K562 (cell line): Measurements from ENCODE around the gene AMIGO3. TPM values are rescaled to one million over a fixed set of nuclear protein-coding genes. Genes with fewer than 3 reads are reported as not detected.

Experiments used
- CHD4 ChIP-seq: fragments of 200-600 bp; sonication (generic); IDR thresholded peaks from 3 replicates; pipeline ENCODE4 v1.6.1; 2012; ENCODE audit warnings: low read depth, mild to moderate bottlenecking, mixed read lengths, low read length, inconsistent platforms; ENCODE audit not compliant: insufficient read depth, insufficient replicate concordance, poor library complexity, severe bottlenecking
- CREM ChIP-seq: IDR thresholded peaks from 2 replicates; pipeline ENCODE4 v1.6.1; 2014; ENCODE audit warnings: antibody characterized with exemption, low read depth
- HCFC1 ChIP-seq: IDR thresholded peaks from 2 replicates; pipeline ENCODE4 v1.6.1; 2012; ENCODE audit warnings: low read depth, low read length, improper control_type of control experiment
- NBN ChIP-seq: fragments of 450-650 bp; IDR thresholded peaks from 2 replicates; pipeline ENCODE4 v1.6.1; 2016; ENCODE audit warnings: low read depth, mild to moderate bottlenecking
- NR2C2 ChIP-seq, 2 experiments: fragments of 200-800 bp in 1 of 2; sonication (Bioruptor generic) in 1 of 2; sonication (generic) in 1 of 2; formaldehyde crosslinking in 1 of 2; IDR thresholded peaks; 2 replicates each; pipeline versions ENCODE4 v1.6.1 to v1.8.0; 2016 to 2022; ENCODE audit warnings: mild to moderate bottlenecking in 1 of 2, missing compliant biosample characterization in 1 of 2, missing genetic modification characterization in 1 of 2, missing genetic modification reagents in 1 of 2
- PHF20 ChIP-seq: fragments of 450-650 bp; IDR thresholded peaks from 2 replicates; pipeline ENCODE4 v1.6.1; 2018; ENCODE audit not compliant: partially characterized antibody
- PRDM10 ChIP-seq: fragments of 450-650 bp; IDR thresholded peaks from 2 replicates; pipeline ENCODE4 v1.6.1; 2018; ENCODE audit not compliant: partially characterized antibody
- RB1 ChIP-seq: fragments of 450-650 bp; IDR thresholded peaks from 2 replicates; pipeline ENCODE4 v1.6.1; 2017; ENCODE audit warnings: low read depth, mild to moderate bottlenecking
- RFX1 ChIP-seq: fragments of 450-650 bp; IDR thresholded peaks from 2 replicates; pipeline ENCODE4 v1.6.1; 2016; ENCODE audit warnings: mild to moderate bottlenecking, moderate library complexity
- SP2 ChIP-seq: IDR thresholded peaks from 2 replicates; pipeline ENCODE4 v1.6.1; 2011; ENCODE audit warnings: mild to moderate bottlenecking, low read depth, low read length, moderate library complexity; ENCODE audit not compliant: poor library complexity, severe bottlenecking; ENCODE audit errors: extremely low read depth
- SRSF9 ChIP-seq: fragments of 200-400 bp; formaldehyde crosslinking; IDR thresholded peaks from 2 replicates; pipeline ENCODE4 v1.6.1; 2017; ENCODE audit warnings: low read depth, low read length, borderline replicate concordance
- SUPT5H ChIP-seq: fragments of 450-650 bp; IDR thresholded peaks from 2 replicates; pipeline ENCODE4 v1.6.1; 2016
- ZBTB40 ChIP-seq, 2 experiments: fragments of 450-650 bp in 1 of 2; sonication (generic) in 1 of 2; formaldehyde crosslinking in 1 of 2; IDR thresholded peaks; 2 replicates each; pipeline versions ENCODE4 v1.7.1 to v1.9.0; 2016 to 2022; ENCODE audit warnings: inconsistent platforms in 1 of 2, mild to moderate bottlenecking in 1 of 2, missing genetic modification reagents in 1 of 2
- polyA plus RNA-seq, 8 experiments: library from polyadenylated mRNA; depleted of rRNA in 4 of 8; stranded (reverse) in 5 of 8; unstranded in 3 of 8; fragments of >200 nt; fragmentation: Nextera tagmentation in 2 of 8; fragmentation: Illumina TruSeq in 1 of 8; extraction: Ambion mirVana in 2 of 8; extraction: Trizol in 1 of 8; gene quantifications; 2 replicates each; pipeline versions ENCODE4 v1.2.1 to v1.2.3, GENCODE V29; 2011 to 2014; ENCODE audit warnings: inconsistent platforms in 1 of 8, missing spikeins in 1 of 8
- total RNA-seq, 7 experiments: library from RNA; depleted of rRNA in 6 of 7; stranded (reverse); fragments of >200 nt in 6 of 7; fragmentation: Illumina TruSeq in 2 of 7; extraction: Trizol in 2 of 7; gene quantifications; 2 replicates each; pipeline versions ENCODE4 v1.2.1 to v1.2.3, GENCODE V29; 2011 to 2021; ENCODE audit warnings: low replicate concordance in 1 of 7

Gene AMIGO3
- total and polyA plus RNA-seq, 9 of the 15 experiments (the other 6 are each of a cell fraction or from before 2014, with no cell fraction given): 0.13 to 2.8 (median 0.44) TPM; not detected in 4

- TF ChIP-seq NR2C2 (CRISPR knock-in tag; IDR thresholded peaks at IDR 0.05): no peak
- peak; percentile 69; the same call in 1 of the 2 replicates for TF ChIP-seq NR2C2 (tag; IDR thresholded peaks at IDR 0.05)
- peak; percentile 77 for TF ChIP-seq SUPT5H
- no peak for TF ChIP-seq SRSF9
- no peak for TF ChIP-seq CHD4
- peak; percentile 48; the same call in 1 of the 2 replicates for TF ChIP-seq HCFC1
- peak; percentile 47 for TF ChIP-seq PHF20
- TF ChIP-seq ZBTB40 (IDR thresholded peaks at IDR 0.05): peak; percentile 93
- TF ChIP-seq ZBTB40 (CRISPR knock-in tag; IDR thresholded peaks at IDR 0.05): no peak
- peak; percentile 77 for TF ChIP-seq PRDM10
- no peak for TF ChIP-seq RFX1
- peak; percentile 12 for TF ChIP-seq SP2
- peak; percentile 54 for TF ChIP-seq NBN
- peak; percentile 44 for TF ChIP-seq CREM
- peak; percentile 46; the same call in 1 of the 2 replicates for TF ChIP-seq RB1
Measured at GRCh38 chr3:49673715-49674496, 45.6 kb downstream of the AMIGO3 start, which contains the start of gene APEH (continued).
